OCI-LY7 (cell line): ENCODE results near the gene TSHZ3. TPM values are rescaled to one million over a fixed set of nuclear protein-coding genes. Genes with fewer than 3 reads are reported as not detected.

Experiments
- BruUV-seq: library from RNA; stranded (reverse); fragments of 400-500 nt; replicated peaks from 2 replicates; lab custom pipeline; 2021; lab: Mats Ljungman, UMichigan
- CTCF ChIA-PET: fragments of 300-600 bp; sonication (Branson Sonifier 250); formaldehyde crosslinking; loops from one replicate; lab custom pipeline; 2022; ENCODE audit warnings: antibody characterized with exemption; ENCODE audit not compliant: unreplicated experiment; lab: Charles Lee
- POLR2A ChIA-PET: fragments of 300-600 bp; sonication (Branson Sonifier 250); formaldehyde crosslinking; loops from one replicate; lab custom pipeline; 2022; ENCODE audit warnings: antibody characterized with exemption; lab: Charles Lee
- DNase-seq: peaks from one replicate; pipeline ENCODE4 v3.0.0-alpha.2; 2015; ENCODE audit warnings: low spot score
- H2AFZ ChIP-seq: fragments of 200-600 bp; sonication (generic), shearing (Covaris generic); 2 replicates; pipeline ENCODE4 v1.6.1; 2014; ENCODE audit warnings: mild to moderate bottlenecking, antibody characterized with exemption, low read length, moderate library complexity
- H3K27ac ChIP-seq: fragments of 200-600 bp; sonication (generic); 2 replicates; pipeline ENCODE4 v1.5.1; 2014; ENCODE audit warnings: mixed run types, low read depth, mild to moderate bottlenecking, moderate library complexity, low read length, inconsistent platforms; ENCODE audit not compliant: poor library complexity, severe bottlenecking
- H3K36me3 ChIP-seq: fragments of 200-600 bp; sonication (generic); 2 replicates; pipeline ENCODE4 v1.6.1; 2014; ENCODE audit warnings: mild to moderate bottlenecking, antibody characterized with exemption, low read length, moderate library complexity, mixed read lengths; ENCODE audit not compliant: insufficient read depth
- H3K4me1 ChIP-seq: fragments of 200-600 bp; sonication (generic); 2 replicates; pipeline ENCODE4 v1.5.1; 2014; ENCODE audit warnings: mild to moderate bottlenecking, low read length; ENCODE audit not compliant: insufficient read depth, poor library complexity, severe bottlenecking
- H3K4me2 ChIP-seq: fragments of 200-600 bp; sonication (generic); 2 replicates; pipeline ENCODE4 v1.6.1; 2014; ENCODE audit warnings: mild to moderate bottlenecking, low read length
- H3K4me3 ChIP-seq: fragments of 200-600 bp; sonication (generic); 2 replicates; pipeline ENCODE4 v1.5.1; 2014; ENCODE audit warnings: mild to moderate bottlenecking, low read depth, low read length; ENCODE audit not compliant: poor library complexity, severe bottlenecking
- H3K79me2 ChIP-seq: fragments of 200-600 bp; sonication (generic); 2 replicates; pipeline ENCODE4 v1.6.1; 2016; ENCODE audit warnings: low read depth, mild to moderate bottlenecking, low read length, moderate library complexity, mixed read lengths; ENCODE audit not compliant: insufficient read depth
- H3K9me2 ChIP-seq: fragments of 200-600 bp; sonication (generic); 2 replicates; pipeline ENCODE4 v1.6.1; 2016; ENCODE audit warnings: mild to moderate bottlenecking, low read length, mixed read lengths; ENCODE audit not compliant: insufficient read depth
- H3K9me3 ChIP-seq: fragments of 200-600 bp; sonication (generic); 2 replicates; pipeline ENCODE4 v1.6.1; 2014; ENCODE audit warnings: mild to moderate bottlenecking, mixed run types, low read length, mixed read lengths
- H4K20me1 ChIP-seq: fragments of 200-600 bp; sonication (generic); 2 replicates; pipeline ENCODE4 v1.6.1; 2014; ENCODE audit warnings: mild to moderate bottlenecking, antibody characterized with exemption, low read length, moderate library complexity, mixed read lengths; ENCODE audit not compliant: insufficient read depth
- CTCF ChIP-seq: fragments of 200-600 bp; sonication (generic); conservative IDR thresholded peaks from 2 replicates; pipeline ENCODE4 v1.5.1; 2014; ENCODE audit warnings: mild to moderate bottlenecking, antibody characterized with exemption, low read length, moderate library complexity, mixed read lengths
- EZH2phosphoT487 ChIP-seq: fragments of 200-600 bp; sonication (generic); IDR thresholded peaks from 2 replicates; pipeline ENCODE4 v1.6.1; 2018; ENCODE audit warnings: low read depth, borderline replicate concordance, mild to moderate bottlenecking, mixed run types, antibody characterized with exemption, low read length, moderate library complexity, mixed read lengths
- intact Hi-C: fragments of 100-400 bp; cut with micrococcal nuclease; formaldehyde crosslinking; loops from one replicate; pipeline ENCODE4 v1.10.0; 2022; ENCODE audit not compliant: unreplicated experiment
- total RNA-seq, 2 experiments: library from RNA; depleted of rRNA in 1 of 2; stranded (reverse); fragments of >200 nt in 1 of 2; shearing (Covaris generic) in 1 of 2; gene quantifications; 2 replicates each; pipeline ENCODE4 v1.2.3, GENCODE V29; 2014 to 2022

TSHZ3 gene
- total RNA-seq, 2 experiments from 2014 or later, result not detected

GRCh38 chr19:31279436-31279765 is 69.8 kb downstream of the TSHZ3 start:
- H3K79me2 ChIP-seq, result no peaks in the 10 kb centered on the region
- CTCF ChIA-PET, result no interaction called here
- no peak overlapping the region for H3K27ac ChIP-seq
- no peak for DNase-seq
- H3K9me2 ChIP-seq, result no peaks in the 10 kb centered on the region
- H3K4me3 ChIP-seq, result no peak overlapping the region
- no peaks in the 10 kb centered on the region for H3K4me1 ChIP-seq
- H3K9me3 ChIP-seq, result no peaks in the 10 kb centered on the region
- H4K20me1 ChIP-seq, result no peaks in the 10 kb centered on the region
- intact Hi-C loops, result no loop called here
- TF ChIP-seq EZH2phosphoT487 (no peak), CTCF (no peak)
- POLR2A ChIA-PET, result no interaction called here
- BruUV-seq, result no TSS peak
- H3K4me2 ChIP-seq, result no peak overlapping the region
- H3K36me3 ChIP-seq, result no peaks in the 10 kb centered on the region
- H2AFZ ChIP-seq, result no peak overlapping the region

DNA sequence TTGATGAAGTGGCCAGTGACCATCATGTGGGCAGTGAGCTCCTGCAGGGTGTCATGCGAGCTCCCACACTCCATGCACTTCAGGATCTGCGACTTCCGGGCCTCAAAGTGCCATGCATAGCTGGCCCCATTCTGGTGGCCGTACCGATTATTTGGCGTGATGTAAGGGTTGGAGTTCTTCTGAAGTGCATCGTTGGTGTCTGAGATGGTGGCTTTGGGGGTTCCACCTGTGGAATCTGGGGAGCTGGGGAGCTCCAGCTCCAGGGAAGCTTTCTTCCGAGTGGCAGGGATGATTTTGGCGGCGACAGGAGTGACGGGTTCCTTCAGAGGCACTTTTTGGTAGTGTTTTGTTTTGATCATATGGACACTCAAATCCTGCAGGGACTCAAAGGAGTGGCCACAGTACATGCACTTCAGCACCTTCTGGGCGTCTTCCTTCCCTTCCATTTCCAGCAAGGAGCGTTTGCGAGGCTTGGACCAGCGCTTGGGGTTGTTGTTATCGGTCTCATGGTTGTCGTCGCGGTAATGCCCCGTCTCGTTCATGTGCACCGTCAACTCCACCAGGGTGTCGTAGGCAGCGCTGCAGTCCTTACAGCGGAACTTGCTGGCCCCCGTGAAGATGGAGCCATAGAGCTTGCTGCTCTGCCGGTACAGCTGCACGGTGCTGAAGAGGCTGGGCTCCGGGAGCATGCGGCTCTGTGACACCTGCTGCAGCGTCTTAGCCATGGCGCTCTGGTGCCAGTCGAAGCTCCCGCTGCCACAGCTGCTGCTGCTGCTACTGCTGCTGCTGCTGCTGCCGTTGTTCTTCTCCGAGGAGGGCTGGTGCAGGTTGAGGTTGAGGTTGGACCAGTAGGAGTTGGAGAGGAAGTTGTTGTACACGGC is 70.4 kb downstream of the TSHZ3 start:
- TF ChIP-seq EZH2phosphoT487 (no peak), CTCF (no peak)
- no TSS peak for BruUV-seq
- Histone ChIP-seq H2AFZ (no peak overlapping the region), H3K79me2 (no peaks in the 10 kb centered on the region), H3K4me3 (no peak overlapping the region), H3K9me3 (no peaks in the 10 kb centered on the region), H3K36me3 (no peaks in the 10 kb centered on the region), H3K27ac (no peak overlapping the region), H3K4me2 (no peak overlapping the region), H3K4me1 (no peaks in the 10 kb centered on the region), H4K20me1 (no peaks in the 10 kb centered on the region), H3K9me2 (no peaks in the 10 kb centered on the region)
- no peak for DNase-seq
- ChIA-PET CTCF (no interaction called here), POLR2A (no interaction called here)
- intact Hi-C loops, result no loop called here

GRCh38 chr19:31277516-31277915 is 71.7 kb downstream of the TSHZ3 start:
- ChIA-PET CTCF (no interaction called here), POLR2A (no interaction called here)
- H3K9me2 ChIP-seq, result no peaks in the 10 kb centered on the region
- H3K9me3 ChIP-seq, result no peaks in the 10 kb centered on the region
- H3K4me3 ChIP-seq, result no peak overlapping the region
- no peak for TF ChIP-seq CTCF
- no peak for TF ChIP-seq EZH2phosphoT487
- no peak for DNase-seq
- H4K20me1 ChIP-seq, result no peaks in the 10 kb centered on the region
- no peaks in the 10 kb centered on the region for H3K36me3 ChIP-seq
- no TSS peak for BruUV-seq
- H2AFZ ChIP-seq, result no peak overlapping the region
- no peak overlapping the region for H3K4me2 ChIP-seq
- no peak overlapping the region for H3K27ac ChIP-seq
- intact Hi-C loops, result no loop called here
- no peaks in the 10 kb centered on the region for H3K79me2 ChIP-seq
- H3K4me1 ChIP-seq, result no peaks in the 10 kb centered on the region
